Gastrocnemius medialis (tissue), 4 donors: ENCODE data around the gene NUDT1.
A peak's percentile ranks its signal among the peaks of the same experiment; 100 is the strongest.

Experiments
- CTCF ChIP-seq, 5 experiments: fragments of 450-650 bp in 3 of 5; fragments of 200-600 bp in 2 of 5; sonication (generic) in 2 of 5; IDR thresholded peaks in 4 of 5; conservative IDR thresholded peaks in 1 of 5; 1 replicate in 4 of 5; 2 replicates in 1 of 5; pipeline ENCODE4 v1.5.1; 2016 to 2019; ENCODE audit warnings: antibody characterized with exemption in 5 of 5, mild to moderate bottlenecking in 3 of 5, moderate library complexity in 3 of 5
- POLR2A ChIP-seq, 2 donors: fragments of 450-650 bp; IDR thresholded peaks; one replicate each; pipeline ENCODE4 v1.6.1; 2017; ENCODE audit warnings: antibody characterized with exemption in 2 of 2, mild to moderate bottlenecking in 2 of 2, moderate library complexity in 2 of 2

- TF ChIP-seq CTCF (IDR thresholded peaks at IDR 0.05 in 4 of 5, conservative IDR thresholded peaks at IDR 0.05 in 1 of 5), result peak in 1 of 5 experiments; percentile 12
- TF ChIP-seq POLR2A (IDR thresholded peaks at IDR 0.05), result no peak
These were observed 759 bp downstream of the NUDT1 start for GRCh38 chr7:2242541-2243429.
